Measurements from ENCODE around the gene UVRAG. TPM values are rescaled to one million over a fixed set of nuclear protein-coding genes. Genes with fewer than 3 reads are reported as not detected.

Gene UVRAG
- total and polyA plus RNA-seq, 9 donors: 10.1 to 26.7 (median 19.2) TPM

DNA sequence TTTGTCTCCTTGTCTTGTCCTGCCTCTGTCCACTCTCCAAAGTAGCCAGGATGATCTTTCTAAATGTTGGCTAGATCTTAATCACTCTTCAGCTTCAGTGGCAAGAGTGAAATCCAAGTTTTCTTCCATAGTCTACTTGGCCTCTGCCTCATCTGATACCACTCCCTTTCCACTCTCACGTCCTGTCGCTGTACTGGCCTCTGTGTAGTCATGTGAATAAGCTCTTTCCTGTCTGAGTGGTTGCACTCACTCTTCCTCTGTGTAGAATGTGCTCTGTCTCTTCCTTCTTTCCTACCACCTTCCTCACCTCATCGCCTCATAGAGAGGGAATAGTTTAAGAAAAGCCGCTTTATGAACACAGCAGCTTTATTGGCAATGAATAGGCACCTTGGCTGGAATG, 304.8 kb downstream of the UVRAG start:
- TF ChIP-seq EP300 (IDR thresholded peaks at IDR 0.05): no peak
- TF ChIP-seq, protein P1, sequence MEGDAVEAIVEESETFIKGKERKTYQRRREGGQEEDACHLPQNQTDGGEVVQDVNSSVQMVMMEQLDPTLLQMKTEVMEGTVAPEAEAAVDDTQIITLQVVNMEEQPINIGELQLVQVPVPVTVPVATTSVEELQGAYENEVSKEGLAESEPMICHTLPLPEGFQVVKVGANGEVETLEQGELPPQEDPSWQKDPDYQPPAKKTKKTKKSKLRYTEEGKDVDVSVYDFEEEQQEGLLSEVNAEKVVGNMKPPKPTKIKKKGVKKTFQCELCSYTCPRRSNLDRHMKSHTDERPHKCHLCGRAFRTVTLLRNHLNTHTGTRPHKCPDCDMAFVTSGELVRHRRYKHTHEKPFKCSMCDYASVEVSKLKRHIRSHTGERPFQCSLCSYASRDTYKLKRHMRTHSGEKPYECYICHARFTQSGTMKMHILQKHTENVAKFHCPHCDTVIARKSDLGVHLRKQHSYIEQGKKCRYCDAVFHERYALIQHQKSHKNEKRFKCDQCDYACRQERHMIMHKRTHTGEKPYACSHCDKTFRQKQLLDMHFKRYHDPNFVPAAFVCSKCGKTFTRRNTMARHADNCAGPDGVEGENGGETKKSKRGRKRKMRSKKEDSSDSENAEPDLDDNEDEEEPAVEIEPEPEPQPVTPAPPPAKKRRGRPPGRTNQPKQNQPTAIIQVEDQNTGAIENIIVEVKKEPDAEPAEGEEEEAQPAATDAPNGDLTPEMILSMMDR (IDR thresholded peaks at IDR 0.05): no peak
- TF ChIP-seq POLR2A (IDR thresholded peaks at IDR 0.05): no peak
- Histone ChIP-seq H3K27me3 (no peaks in the 10 kb centered on the region), H3K4me3 (no peak overlapping the region), H3K36me3 (no peaks in the 10 kb centered on the region), H3K9me3 (no peaks in the 10 kb centered on the region), H3K27ac (no peak overlapping the region), H3K4me1 (ENCODE audit: insufficient read depth) (peaks cover 11% of the 10 kb centered on the region)
- DNase-seq: no peak
- WGBS, 3 donors: 79 to 85% (median 82%) methylated on average over 4 of the region's 4 CpGs
- intact Hi-C loops (cut with DNase I): no loop called here

DNA sequence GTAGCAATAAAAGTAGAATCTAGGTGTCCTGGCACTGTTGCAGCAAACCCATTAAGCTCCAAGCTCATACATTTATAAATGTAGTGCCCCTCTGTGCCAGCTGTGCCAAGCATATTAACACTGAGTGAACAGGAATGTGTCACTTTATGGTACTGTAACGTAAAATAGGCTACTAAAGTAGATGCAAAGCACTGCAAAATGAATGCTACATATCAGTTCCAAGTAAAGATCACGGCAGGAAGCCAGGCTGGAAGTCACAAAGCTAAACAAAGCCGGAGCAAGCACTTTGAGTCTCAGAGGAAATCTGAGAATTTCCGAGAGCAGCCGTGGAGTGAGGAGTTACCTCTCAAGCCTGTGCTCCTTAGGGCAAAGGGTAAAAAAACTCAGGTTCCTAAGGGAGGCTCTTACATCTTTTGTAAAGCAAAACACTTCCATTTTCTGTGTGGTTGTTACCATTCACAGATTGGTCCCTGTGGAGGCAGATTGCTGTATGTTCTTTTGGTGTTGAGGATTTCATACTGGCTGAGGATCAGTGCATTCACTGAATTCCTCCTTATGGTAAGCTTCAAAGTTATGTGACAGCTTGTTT, 305.6 kb downstream of the UVRAG start:
- 1 to 8% (median 2%) methylated on average over 5 of the region's 5 CpGs for WGBS, 3 donors
- TF ChIP-seq, protein P1 (IDR thresholded peaks at IDR 0.05): no peak
- TF ChIP-seq POLR2A (IDR thresholded peaks at IDR 0.05) (no peak), EP300 (IDR thresholded peaks at IDR 0.05) (no peak)
- H3K4me3 ChIP-seq: no peak overlapping the region

DNA sequence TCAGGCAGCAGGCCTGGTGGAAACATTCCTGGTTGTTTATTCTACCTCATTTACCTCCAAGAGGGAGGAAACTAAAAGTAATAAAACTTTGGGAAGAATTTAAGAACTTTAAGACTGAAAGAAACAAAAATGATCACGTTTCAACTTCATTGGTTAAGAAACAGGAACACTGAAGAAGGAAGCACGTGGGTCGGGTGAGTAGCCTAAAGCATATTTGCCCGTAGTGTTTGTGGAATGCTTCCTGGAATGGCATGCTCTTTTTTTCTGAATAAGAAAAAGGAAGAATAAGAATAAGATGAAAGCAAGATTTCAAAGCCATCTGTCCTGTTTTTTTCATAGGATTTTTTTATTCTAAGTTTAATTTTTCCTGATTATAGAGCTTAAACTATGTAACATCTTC, 308.2 kb downstream of the UVRAG start:
- DNase-seq: no peak
- H3K36me3 ChIP-seq: no peaks in the 10 kb centered on the region
- no peaks in the 10 kb centered on the region for H3K9me3 ChIP-seq
- peaks cover 11% of the 10 kb centered on the region for H3K4me1 ChIP-seq (ENCODE audit: insufficient read depth)
- no peak overlapping the region for H3K4me3 ChIP-seq
- H3K27me3 ChIP-seq: no peaks in the 10 kb centered on the region
- WGBS, 3 donors: 46 to 56% (median 47%) methylated on average over 4 of the region's 4 CpGs
- no peak for TF ChIP-seq EP300 (IDR thresholded peaks at IDR 0.05)
- no peak for TF ChIP-seq POLR2A (IDR thresholded peaks at IDR 0.05)
- TF ChIP-seq, protein P1 (IDR thresholded peaks at IDR 0.05): no peak
- H3K27ac ChIP-seq: no peak overlapping the region
- intact Hi-C loops (cut with DNase I): no loop called here

More for the DNA sequence above, 305.6 kb downstream of the UVRAG start:
- Histone ChIP-seq H3K9me3 (no peaks in the 10 kb centered on the region), H3K4me1 (ENCODE audit: insufficient read depth) (peaks cover 11% of the 10 kb centered on the region), H3K27ac (no peak overlapping the region), H3K36me3 (no peaks in the 10 kb centered on the region), H3K27me3 (no peaks in the 10 kb centered on the region)
- intact Hi-C loops (cut with DNase I): no loop called here
- DNase-seq: no peak

DNA sequence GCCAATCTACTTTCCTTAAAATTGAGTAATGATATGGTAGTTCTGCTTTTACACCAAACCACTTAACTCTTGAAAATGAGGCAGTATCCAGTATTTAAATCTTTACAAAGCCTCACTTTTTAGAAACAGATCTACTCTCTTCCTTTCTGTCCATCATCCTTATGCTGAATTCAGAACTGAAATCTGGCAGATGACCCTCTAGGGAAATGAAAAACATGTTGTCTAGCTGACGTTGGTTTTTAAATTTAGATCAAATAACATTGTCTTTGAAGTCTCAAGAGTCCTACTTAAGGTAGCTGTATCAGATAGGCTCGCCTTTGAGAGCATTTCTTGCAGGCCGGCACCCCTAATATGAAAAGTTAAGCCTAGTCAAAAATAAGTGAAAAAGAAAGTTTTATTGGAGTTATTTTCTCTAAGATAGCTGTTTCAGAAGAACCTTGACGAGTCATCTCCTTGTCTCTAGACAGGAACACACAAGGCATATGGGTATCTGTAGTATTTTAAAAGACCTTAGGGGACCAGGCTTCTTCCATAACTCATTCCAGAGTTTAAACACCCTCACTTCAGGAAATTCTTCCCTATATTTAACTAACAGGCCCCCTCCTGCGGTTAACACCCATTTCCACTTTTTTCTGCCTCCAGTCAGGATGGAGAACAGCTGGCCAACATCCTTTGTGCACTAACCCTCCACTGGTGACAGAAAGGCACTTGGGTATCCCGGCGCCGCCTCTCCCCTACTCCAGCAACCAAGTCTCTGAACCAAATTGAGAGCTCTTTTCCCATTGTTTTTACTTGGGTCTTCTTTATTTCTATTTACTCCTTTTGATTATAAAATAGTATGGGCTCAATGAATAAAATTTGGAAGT, 310.1 kb downstream of the UVRAG start:
- H3K9me3 ChIP-seq: no peaks in the 10 kb centered on the region
- WGBS, 3 donors: 87 to 90% (median 88%) methylated on average over 8 of the region's 8 CpGs
- no peak overlapping the region for H3K27ac ChIP-seq
- DNase-seq: no peak
- intact Hi-C loops (cut with DNase I): no loop called here
- no peaks in the 10 kb centered on the region for H3K27me3 ChIP-seq
- H3K4me3 ChIP-seq: no peak overlapping the region
- TF ChIP-seq EP300 (IDR thresholded peaks at IDR 0.05) (no peak), POLR2A (IDR thresholded peaks at IDR 0.05) (no peak)
- TF ChIP-seq, protein P1 (IDR thresholded peaks at IDR 0.05): no peak
- no peaks in the 10 kb centered on the region for H3K36me3 ChIP-seq
- peaks cover 8% of the 10 kb centered on the region for H3K4me1 ChIP-seq (ENCODE audit: insufficient read depth)

Data from ovary (tissue), 9 donors.